SKM-1 treated with dmso at 0.1 percent for 144 hours (cell line): Measurements from ENCODE around the gene DHX9.

ENCODE experiments used
- DNase-seq: peaks from one replicate; lab custom pipeline; 2025; ENCODE audit not compliant: unreplicated experiment; lab: John Stamatoyannopoulos, UW

DHX9 gene

DNA sequence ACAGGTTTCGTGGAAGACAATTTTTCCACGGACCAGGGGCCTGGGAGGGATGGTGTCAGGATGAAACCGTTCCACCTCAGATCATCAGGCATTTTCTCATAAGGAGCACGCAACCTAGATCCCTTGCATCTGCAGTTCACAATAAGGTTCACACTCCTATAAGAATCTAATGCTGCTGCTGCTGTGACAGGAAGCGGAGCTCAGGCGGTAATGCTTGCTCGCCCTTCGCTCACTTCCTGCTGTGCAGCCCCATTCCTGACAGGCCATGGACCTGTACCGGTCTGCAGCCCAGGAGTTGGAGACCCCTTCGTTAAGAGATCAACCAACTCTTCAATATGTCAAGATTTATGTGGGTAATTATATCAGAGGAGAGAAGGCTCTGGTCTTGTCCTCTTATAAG is 3.3 kb upstream of the DHX9 start:
- no peak for DNase-seq

DNA sequence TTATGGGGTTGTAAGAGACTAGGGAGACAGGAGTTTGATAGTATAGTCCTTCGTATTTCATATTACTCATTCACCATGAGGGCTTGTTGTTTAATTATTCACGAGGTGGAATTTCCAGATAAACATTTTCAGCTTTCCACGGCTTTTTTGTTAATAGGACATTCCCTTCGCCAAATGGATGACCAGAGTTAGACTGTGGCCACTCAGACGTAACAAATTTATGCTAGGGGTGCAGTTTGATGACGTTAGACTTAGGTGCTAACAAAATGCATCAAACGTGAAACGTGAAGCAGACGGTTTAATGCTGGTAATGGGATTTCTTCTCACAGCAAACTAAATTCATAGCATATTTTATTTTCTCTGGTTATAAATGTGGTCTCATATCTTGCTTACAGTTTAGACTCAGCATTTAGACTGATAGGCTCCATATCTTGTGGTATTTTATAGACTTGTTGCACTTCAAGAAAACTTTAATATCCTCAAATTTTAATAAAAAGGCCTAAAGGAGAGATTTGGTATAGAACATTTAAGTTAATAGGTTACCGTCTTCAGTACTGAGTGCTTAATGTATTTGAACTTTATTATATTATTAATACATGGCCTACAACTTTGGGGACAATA is 2.3 kb downstream of the DHX9 start:
- DNase-seq, result no peak

DNA sequence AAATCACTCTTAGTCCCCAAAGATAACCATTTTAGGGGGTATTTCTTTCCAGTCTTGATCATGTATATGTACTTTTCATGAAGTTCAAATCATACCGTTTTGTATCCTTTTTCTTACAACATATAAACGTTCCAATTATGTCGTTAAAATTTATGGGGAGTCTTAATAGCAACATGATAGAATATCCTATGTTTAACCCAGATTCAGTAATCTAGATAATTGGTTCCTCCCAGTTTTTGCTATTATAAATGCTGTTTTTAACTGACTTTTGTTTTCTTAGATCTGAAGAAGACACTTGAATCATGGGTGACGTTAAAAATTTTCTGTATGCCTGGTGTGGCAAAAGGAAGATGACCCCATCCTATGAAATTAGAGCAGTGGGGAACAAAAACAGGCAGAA is 3.1 kb downstream of the DHX9 start:
- DNase-seq, result no peak

DNA sequence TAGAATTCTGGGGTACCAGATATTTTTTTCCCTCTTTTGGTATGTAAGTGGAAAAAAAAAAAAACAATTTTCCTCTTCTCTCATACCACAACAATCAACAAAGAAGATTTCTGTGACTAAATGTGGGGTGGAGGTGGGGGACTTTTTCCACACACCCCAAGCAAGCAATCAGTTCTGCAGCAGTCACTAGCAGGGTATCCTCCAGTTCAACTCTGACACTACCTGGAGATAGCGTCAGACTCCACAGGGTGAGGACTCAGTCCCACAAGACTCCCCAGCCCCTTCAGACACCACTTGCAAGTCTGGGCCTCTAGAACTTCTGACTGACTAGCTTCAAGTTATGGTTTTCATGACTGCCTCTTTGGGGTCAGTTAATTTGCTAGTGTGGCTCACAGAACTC is 6.2 kb downstream of the DHX9 start:
- no peak for DNase-seq

DNA sequence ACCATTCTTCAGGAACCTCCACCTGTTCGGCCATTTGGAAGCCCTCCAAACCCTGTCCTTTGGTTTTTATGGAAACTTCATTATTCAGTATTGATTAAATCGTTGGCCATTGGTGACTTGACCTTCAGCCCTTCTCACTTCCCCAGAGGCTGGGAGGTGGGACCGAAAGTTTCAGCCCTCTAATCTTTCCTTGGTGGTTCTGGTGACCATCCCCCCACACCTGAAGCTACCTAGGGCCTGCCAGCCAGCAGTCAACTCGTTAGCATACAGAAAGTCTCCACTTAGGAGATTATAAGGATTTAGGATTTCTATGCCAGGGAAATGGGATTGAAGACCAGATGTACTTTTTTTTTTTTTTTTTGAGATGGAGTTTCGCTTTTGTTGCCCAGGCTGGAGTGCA is 6.7 kb downstream of the DHX9 start:
- no peak for DNase-seq

DNA sequence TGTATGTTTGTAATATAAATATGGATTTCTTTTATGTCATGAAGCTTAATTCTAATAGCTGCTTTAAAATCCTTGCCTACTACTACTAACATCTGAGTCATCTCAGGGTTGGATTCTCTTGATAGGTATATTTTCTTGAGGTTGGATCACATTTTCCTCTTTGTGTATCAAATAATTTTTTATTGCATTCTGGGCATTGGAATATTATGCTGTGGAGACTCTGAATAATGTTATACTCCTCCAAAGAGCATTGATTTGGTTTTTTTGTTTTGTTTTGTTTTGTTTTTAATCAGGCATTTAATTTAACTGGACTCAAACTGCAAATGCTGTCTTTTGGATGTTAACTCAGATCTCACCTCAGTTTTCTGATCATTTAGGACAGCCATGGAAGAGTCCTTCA is 8.0 kb downstream of the DHX9 start:
- no peak for DNase-seq

DNA sequence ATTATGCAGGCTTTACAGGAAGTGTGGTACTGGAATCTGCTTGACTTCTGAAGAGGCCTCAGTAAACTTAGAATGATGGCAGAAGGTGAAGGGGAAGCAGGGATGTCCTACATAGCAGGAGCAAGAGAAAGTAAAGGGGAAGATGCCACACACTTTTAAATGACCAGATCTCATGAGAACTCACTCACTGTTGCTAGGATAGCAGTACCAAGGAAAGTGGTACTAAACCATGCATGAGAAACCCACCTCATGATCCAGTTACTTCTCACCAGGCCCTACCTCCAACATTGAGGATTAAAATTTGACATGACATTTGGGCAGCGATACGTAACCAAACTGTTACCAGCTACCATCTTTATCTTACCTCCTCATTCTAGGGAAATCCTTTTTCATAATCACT is 9.6 kb downstream of the DHX9 start:
- no peak for DNase-seq

DNA sequence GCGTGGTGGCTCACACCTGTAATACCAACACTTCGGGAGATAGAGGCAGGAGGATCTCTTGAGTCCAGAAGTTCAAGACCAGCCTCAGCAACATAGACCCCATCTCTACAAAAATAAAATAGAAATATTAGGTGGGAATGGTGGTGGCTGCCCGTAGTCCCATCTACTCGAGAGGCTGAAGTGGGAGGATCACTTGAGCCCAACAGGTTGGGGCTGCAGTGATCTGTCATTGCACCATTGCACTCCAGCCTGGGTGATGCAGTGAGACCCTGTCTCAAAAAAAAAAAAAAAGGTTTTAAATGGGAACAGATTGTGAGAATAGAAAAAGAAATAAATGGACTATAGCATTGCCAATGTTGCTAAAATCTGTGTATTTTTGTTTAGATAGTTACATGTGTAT is 11.2 kb downstream of the DHX9 start:
- no peak for DNase-seq

DNA sequence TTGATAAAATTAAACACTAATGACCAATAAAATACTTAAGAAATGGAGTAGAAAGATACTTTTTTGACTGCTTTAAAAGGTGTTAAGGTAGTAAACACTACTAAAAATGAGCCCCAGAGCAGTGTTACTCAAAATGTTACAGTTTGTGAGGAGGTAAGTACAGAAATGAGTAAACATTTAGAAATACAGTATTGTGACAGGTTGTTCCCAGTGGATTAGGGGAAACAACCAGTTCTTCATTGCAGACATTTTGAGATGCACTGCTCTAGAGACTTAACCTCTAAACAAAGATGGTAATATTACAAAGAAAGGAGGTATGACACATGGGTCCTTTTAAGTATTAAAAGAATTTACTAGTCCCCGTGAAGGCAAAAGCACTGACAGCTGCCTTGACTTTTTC is 12.7 kb downstream of the DHX9 start:
- DNase-seq, result no peak

DNA sequence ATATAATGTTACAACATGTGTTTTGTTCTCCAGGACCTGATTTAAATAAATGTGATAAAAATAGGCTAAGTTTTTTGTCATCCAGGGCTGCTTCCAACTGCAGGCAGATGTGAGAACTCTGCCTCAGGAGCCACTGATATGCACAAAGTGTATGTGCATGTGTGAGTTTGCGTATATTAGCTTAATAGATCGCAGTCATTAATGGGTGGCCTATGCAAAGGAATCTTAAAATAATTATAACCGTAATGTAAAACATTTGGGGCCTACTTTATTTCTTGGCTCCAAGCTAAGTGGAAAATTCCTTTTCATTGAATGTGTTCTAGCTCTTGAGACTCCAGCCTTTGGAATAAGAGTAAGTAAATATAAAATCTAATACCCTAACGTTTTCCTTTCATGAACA is 16.8 kb downstream of the DHX9 start:
- DNase-seq, result no peak

DNA sequence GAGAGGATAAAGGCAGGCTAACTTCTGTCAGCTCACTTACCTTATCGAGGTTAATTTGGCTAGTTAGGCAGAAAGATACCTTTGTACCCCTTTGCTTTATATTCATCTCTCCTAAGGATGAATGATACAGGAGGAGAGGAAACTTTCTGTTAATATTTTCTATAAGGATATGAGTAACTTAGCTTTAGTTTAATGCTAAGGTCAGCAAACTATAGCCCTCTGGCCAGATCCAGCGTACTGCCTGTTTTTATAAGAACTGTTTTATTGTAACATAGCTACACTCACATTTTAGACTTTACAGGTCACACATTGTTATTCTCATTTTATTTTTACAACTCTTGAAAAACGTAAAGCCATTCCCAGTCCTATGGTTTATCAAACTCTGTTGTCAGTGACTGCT is 18.1 kb downstream of the DHX9 start:
- DNase-seq, result no peak

DNA sequence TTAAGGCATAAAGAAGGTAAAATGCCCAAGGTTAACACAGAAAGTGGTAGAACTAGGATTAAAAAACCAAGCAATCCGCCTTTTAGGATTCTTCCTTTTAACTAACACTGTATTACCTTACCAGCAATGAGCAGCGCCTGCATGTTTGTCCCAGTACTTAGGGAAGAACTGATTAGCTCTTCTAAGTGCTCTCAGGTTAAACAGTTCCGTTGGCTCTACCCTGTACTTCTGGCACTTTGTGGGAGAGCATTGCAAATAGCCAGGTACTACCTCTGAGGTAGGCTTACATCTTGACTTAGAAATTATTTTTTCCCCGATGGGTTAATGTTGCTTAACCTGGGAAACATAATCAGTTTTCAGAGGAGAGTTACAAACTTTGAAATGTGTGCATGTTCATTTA is 21.5 kb downstream of the DHX9 start:
- DNase-seq, result no peak

DNA sequence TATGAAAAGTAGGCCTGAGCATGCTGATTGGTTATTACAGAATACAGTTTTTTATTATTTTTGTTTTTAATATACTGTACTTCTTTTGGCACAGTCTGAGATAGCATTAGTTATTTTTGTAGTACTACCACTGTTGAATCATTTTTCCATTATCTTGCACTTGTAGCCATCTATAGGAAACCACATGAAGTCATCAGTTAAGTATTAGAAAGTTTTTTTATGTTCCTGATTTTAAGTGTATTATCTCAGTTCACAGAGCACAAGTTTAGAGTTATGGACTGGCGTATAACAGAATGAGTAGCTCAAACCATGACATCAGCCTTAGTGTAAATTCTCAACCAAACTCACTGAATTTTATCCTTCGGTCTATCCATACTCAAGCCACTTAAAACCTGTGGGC is 22.8 kb downstream of the DHX9 start:
- DNase-seq, result no peak

DNA sequence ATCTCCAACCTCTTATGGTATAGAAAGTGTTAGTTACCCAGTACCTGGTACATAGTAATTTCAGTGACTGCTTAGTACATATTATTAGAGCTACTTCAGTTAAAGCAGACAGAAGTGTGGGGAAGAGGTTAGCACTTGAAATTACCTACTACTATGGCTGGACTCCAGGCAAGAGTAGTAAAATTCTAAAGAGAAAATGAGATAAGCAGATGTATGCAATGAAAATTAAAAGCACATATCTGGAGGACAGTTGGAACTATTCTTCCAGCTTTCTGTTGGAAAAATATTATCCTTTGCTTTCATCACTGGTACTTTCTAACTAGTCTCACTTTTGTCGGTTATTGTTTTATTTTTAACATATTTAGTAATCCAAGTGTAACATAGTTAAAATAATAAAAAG is 23.7 kb downstream of the DHX9 start:
- DNase-seq, result no peak

DNA sequence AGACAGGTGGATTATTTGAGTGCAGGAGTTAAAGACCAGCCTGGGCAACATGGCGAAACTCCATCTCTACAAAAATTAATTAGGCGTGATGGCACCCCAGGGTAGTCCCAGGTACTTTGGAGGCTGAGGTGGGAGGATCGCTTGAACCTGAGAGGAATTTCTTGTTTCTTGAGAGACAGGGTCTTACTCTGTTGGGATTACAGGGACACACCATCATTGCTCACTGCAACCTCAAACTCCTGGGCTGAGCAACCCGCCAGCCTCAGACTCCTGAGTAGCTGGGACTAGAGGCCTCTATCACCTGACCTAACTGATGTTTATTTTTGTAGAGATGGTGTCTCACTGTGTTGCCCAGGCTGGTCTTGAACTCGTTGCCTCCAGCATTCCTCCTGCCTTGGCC is 24.8 kb downstream of the DHX9 start:
- no peak for DNase-seq

DNA sequence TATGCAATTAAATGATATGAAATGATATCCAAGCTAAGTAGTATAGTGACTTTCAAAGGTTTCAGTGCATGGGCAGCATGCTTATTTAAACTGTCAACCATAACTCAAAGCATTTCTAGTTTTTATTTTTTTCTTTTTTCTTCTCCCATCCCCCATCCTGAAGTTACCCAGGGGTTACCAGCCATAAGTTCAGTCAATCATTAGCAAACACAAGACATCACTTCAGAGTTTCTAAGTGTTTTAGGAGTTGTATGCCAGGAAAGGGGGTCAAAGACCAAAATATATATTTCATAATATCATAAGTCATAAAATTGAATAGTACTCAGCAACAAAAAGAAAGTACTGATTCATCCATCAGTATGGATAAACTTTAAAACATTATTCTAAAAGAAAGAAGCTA is 28.7 kb downstream of the DHX9 start:
- DNase-seq, result no peak

DNA sequence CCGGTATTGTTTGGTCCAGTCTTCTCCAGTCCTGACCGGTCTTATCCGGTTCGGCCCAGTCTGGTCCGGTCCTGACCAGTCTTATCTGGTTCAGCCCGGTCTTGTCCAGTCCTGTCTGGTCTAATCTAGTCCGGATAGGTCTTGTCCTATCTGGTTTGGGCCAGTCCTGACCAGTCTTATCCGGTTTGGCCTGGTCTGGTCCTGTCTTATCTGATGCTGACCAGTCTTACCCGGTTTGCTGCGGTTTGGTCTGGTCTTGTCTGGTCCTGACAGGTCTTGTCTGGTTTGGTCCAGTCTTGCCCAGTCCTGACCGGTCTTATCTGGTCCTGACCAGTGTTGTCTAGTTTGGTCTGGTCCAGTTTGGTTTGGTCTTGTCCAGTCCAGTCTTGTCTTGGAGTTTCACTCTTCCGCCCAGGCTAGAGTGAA is 30.1 kb downstream of the DHX9 start:
- no peak for DNase-seq

DNA sequence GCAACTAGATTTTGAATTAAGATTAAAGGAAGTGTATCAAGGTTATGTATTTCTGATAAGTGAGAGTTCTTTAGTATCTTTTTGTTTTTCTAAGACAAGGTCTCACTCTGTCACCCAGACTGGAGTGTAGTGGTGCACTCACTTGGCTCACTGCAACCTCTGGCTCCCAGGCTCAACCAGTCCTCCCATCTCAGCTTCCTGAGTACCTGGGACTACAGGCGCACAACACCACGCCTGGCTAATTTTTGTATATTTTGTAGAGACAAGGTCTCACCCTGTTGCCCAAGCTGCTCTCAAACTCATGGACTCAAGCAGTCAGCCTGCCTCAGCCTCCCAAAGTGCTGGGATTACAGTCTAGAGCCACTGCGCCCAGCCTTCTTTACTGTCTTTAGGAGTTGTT is 33.7 kb downstream of the DHX9 start:
- no peak for DNase-seq

DNA sequence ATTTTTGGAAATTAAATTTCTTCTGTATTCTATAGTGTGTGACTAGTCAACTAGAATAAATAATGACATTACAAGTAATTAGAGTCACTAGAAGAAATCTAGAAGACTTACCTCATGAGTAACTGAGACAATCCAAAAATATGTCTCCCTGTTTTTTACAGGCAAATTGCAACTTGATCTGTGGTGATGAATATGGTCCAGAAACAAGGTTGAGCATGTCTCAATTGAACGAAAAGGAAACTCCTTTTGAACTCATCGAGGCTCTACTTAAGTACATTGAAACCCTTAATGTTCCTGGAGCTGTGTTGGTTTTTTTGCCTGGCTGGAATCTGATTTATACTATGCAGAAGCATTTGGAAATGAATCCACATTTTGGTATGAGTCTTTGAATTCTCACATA is 36.7 kb downstream of the DHX9 start:
- no peak for DNase-seq

DNA sequence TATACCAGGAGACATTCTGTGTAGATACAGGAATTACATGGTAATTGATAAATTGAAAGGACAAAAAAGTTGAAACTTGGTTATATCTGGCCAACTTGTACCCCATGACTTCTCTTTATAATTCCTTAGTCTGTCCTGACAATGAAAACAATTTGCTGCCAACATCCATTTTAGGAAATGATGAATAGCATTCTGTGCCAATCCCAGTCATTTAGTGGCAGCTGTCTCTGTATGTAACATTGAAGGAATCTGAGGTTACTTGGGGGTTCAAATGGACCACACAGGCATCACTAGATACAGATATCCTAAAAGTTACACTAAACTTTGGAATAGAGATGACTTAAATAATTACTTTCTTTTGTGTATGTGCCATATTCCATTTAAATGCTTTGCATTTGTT is 38.2 kb downstream of the DHX9 start:
- DNase-seq, result no peak

DNA sequence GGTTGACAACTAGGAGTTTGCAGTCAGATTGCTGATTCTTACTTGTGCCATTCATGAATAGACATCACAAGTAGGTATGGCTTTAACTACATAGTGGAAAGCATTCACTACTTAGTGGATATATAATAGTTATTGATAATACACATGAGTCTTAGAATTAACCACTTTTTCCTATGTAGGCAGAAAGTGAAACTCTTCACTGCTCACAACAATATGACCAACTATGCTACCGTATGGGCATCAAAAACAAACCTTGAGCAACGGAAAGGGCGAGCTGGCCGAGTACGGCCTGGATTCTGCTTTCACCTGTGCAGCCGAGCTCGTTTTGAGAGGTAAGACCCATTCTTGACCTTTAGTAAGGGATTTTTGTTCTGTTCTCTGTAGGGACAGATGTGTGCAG is 38.7 kb downstream of the DHX9 start:
- no peak for DNase-seq

DNA sequence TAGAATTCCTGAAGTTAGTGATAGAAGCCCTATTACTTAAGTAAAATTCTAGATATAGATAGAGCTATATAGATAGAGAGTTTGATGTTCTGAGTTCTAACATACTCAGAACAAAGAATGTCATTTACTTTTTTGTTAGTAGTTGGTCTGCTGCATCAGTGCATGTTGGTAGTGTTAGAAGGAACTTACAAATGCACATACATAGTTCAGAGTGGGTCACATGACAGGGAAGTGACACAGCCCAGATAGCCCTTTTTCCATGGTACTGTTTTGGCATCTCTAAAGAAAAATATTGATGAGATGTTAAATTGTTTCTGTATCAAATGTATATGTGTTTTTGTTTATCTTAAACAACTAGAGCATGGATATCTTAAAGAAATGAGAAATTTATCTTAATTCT is 45.7 kb downstream of the DHX9 start:
- DNase-seq, result no peak

DNA sequence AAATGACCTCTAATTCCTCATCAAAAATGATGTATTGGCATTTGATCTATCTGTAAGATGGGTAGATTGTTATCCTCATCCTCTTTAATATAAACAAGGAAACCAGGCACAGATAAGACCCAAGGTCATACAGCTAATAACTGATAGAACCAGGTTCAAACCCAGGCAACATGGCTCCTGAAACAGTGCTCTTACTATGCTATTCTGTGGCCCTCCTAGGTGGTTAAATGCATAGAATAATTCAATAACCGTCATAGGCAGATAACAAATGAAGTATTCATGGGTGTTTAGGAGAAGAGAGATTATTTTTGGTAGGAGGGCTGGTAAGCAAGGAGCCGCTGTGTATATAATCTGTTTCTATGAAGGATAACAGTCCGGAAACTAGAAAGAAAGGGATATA is 46.4 kb downstream of the DHX9 start:
- DNase-seq, result no peak

DNA sequence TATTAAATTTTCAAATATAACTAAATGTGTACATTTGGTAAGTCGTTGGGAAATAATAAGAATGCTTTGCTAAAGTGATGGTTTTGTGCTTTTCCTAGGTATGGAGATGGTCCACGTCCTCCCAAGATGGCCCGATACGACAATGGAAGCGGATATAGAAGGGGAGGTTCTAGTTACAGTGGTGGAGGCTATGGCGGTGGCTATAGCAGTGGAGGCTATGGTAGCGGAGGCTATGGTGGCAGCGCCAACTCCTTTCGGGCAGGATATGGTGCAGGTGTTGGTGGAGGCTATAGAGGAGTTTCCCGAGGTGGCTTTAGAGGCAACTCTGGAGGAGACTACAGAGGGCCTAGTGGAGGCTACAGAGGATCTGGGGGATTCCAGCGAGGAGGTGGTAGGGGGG is 47.8 kb downstream of the DHX9 start:
- no peak for DNase-seq
